Ishikawa (cell line): ENCODE results near the gene CD164.

Experiments used
- CEBPB ChIP-seq: IDR thresholded peaks from 2 replicates; pipeline ENCODE4 v1.6.1; 2012
- CREB1 ChIP-seq: IDR thresholded peaks from 2 replicates; pipeline ENCODE4 v1.6.1; 2012; ENCODE audit warnings: low read depth
- EGR1 ChIP-seq: IDR thresholded peaks from 2 replicates; pipeline ENCODE4 v1.6.1; 2012
- EP300 ChIP-seq: IDR thresholded peaks from 2 replicates; pipeline ENCODE4 v1.6.1; 2012; ENCODE audit warnings: borderline replicate concordance
- FOXM1 ChIP-seq: IDR thresholded peaks from 2 replicates; pipeline ENCODE4 v1.6.1; 2012; ENCODE audit warnings: low read depth, borderline replicate concordance
- NFIC ChIP-seq: IDR thresholded peaks from 2 replicates; pipeline ENCODE4 v1.6.1; 2012
- RAD21 ChIP-seq: IDR thresholded peaks from 2 replicates; pipeline ENCODE4 v1.6.1; 2012; ENCODE audit warnings: low read depth
- REST ChIP-seq: IDR thresholded peaks from 2 replicates; pipeline ENCODE4 v1.6.1; 2012; ENCODE audit warnings: low read depth, mild to moderate bottlenecking
- TAF1 ChIP-seq: IDR thresholded peaks from 2 replicates; pipeline ENCODE4 v1.6.1; 2012; ENCODE audit warnings: low read depth, mild to moderate bottlenecking
- TCF12 ChIP-seq: IDR thresholded peaks from 2 replicates; pipeline ENCODE4 v1.6.1; 2012; ENCODE audit warnings: low read depth
- TEAD4 ChIP-seq: IDR thresholded peaks from 2 replicates; pipeline ENCODE4 v1.6.1; 2012
- YY1 ChIP-seq: IDR thresholded peaks from 2 replicates; pipeline ENCODE4 v1.6.1; 2012; ENCODE audit warnings: low read depth
- ZBTB7A ChIP-seq: IDR thresholded peaks from 2 replicates; pipeline ENCODE4 v1.6.1; 2012; ENCODE audit warnings: low read depth
- TF ChIP-seq, protein P1 (sequence below): IDR thresholded peaks from 2 replicates; pipeline ENCODE4 v1.6.1; 2012
- TF ChIP-seq, protein P2 (sequence below): IDR thresholded peaks from 2 replicates; pipeline ENCODE4 v1.6.1; 2012

The CD164 gene

GRCh38 chr6:109381747-109382575, at the start of gene CD164:
TSS of gene CD164 (minus strand) at chr6:109382467. CDS start at chr6:109382378, 89 bp downstream.
- TF ChIP-seq, protein P1, sequence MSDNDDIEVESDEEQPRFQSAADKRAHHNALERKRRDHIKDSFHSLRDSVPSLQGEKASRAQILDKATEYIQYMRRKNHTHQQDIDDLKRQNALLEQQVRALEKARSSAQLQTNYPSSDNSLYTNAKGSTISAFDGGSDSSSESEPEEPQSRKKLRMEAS = peak; percentile 68; the same call in 1 of the 2 replicates
- TF ChIP-seq CREB1 (peak; percentile 59; the same call in 1 of the 2 replicates), ZBTB7A (no peak; the same call in 1 of the 2 replicates), TAF1 (peak; percentile 35), CEBPB (no peak), TEAD4 (no peak; the same call in 1 of the 2 replicates), REST (no peak), EP300 (no peak), EGR1 (peak; percentile 97), FOXM1 (peak; percentile 16; the same call in 1 of the 2 replicates), YY1 (peak; percentile 86), NFIC (no peak), RAD21 (no peak), TCF12 (no peak; the same call in 1 of the 2 replicates)
- TF ChIP-seq, protein P2, sequence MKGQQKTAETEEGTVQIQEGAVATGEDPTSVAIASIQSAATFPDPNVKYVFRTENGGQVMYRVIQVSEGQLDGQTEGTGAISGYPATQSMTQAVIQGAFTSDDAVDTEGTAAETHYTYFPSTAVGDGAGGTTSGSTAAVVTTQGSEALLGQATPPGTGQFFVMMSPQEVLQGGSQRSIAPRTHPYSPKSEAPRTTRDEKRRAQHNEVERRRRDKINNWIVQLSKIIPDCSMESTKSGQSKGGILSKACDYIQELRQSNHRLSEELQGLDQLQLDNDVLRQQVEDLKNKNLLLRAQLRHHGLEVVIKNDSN = peak; percentile 94

DNA sequence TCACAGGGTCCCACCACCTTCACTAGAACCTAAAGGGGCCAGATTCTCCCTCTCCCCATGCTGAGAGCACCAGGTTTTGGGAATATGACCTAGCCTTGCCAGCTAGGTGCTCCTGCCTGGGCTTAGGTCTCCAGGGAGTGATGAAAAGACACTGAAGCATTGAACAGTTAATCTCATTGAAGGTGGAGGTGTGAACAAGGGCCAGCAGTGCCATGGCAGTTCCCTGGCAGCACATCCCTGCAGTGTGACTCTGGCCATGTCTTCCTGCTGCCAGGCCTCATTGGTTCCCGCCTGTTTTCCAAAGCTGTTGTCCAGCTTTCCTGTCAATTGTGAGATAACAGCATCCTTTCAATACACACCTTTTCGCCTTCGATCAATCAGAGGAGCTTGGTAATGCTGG, 47.2 kb upstream of the CD164 start:
- TF ChIP-seq EP300 (no peak), YY1 (no peak), ZBTB7A (no peak), CEBPB (no peak), RAD21 (no peak), REST (no peak), TAF1 (no peak), CREB1 (no peak), FOXM1 (no peak), TEAD4 (no peak), NFIC (no peak)
- TF ChIP-seq, protein P2 = no peak
- TF ChIP-seq, protein P1 = no peak

GRCh38 chr6:109428889-109429477, 46.7 kb upstream of the CD164 start:
- no peak for TF ChIP-seq CREB1

DNA sequence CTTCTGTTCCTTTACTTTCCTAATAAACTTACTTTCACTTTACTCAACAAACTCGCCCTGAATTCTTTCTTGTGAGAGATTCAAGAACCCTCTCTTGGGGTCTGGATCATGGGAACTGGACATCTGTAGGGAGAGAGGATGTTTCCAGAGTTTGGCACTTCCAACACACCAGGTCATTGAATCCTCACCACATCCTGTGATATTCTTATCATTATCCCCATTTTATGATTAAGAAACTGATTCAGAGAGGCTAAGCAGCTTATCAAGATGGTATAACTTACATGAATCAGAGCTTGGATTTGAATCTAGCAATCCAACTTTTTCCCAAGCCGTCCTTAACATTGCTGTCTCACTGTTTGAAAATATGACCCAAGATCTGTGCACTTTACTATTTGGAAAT, 42.7 kb upstream of the CD164 start:
- TF ChIP-seq TAF1 (no peak), CEBPB (no peak), ZBTB7A (no peak), TEAD4 (no peak), CREB1 (no peak), REST (no peak), EGR1 (no peak), FOXM1 (no peak), RAD21 (no peak), NFIC (no peak), YY1 (no peak), EP300 (no peak), TCF12 (no peak)
- TF ChIP-seq, protein P1 = no peak
- TF ChIP-seq, protein P2 = no peak
